HG03025 (cell line): ENCODE measurements around the gene SUGP2.
"Not testable (repeated sequence)": the region's sequence is repeated elsewhere in the genome, so short reads cannot be mapped to it uniquely, and the experiment has no call there.

Source experiments
- ATAC-seq: cut with Tn5 transposase; IDR thresholded peaks from one replicate; pipeline ENCODE4 v1.9.1; 2021; ENCODE audit warnings: mild to moderate bottlenecking, moderate library complexity; ENCODE audit not compliant: unreplicated experiment, low FRiP score

Gene SUGP2

GRCh38 chr19:18961767-18962620 is 71.3 kb downstream of the SUGP2 start:
- no peak for ATAC-seq

DNA sequence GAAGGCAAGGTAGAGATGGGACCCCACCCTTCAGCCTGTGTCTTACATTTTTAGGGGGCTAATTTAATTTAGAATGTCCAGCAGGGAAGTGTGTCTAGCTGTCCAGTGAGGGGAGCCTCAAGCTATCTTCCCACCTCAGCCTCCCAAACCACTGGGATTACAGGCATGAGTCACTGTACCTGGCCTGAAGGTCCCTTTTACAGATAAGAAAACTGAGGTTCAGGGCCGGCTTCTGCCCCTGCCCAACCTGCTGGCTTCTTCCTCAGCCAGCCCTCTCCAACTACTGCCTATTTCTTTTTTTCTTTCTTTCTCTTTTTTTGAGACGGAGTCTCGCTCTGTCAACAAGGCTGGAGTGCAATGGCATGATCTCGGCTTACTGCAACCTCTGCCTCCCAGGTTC is 72.9 kb downstream of the SUGP2 start:
- no peak for ATAC-seq

GRCh38 chr19:18955042-18955441 is 78.3 kb downstream of the SUGP2 start:
- ATAC-seq: no peak

GRCh38 chr19:18954094-18954493 is 79.2 kb downstream of the SUGP2 start:
- no peak for ATAC-seq

- not testable (repeated sequence) for ATAC-seq
Measured at GRCh38 chr19:18952364-18953003, 80.8 kb downstream of the SUGP2 start.

- ATAC-seq: no peak
Measured at GRCh38 chr19:18951721-18952281, 81.5 kb downstream of the SUGP2 start.

DNA sequence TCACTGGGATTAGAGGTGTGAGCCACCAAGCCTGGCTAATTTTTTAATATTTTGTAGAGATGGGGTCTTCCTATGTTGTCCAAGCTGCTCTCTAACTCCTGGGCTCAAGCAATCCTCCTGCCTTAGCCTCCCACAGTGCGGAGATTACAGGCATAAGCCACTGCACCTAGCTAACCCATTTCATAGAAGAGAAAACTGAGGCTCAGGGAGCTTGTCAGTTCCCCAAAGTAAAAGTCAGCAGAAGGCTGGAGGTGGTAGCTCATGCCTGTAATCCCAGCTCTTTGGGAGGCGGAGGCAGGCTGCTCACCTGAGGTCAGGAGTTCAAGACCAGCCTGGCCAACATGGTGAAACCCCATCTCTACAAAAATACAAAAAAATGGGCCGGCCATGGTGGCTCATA is 83.5 kb downstream of the SUGP2 start:
- no peak for ATAC-seq

GRCh38 chr19:18948976-18949356 is 84.4 kb downstream of the SUGP2 start:
- ATAC-seq: no peak

DNA sequence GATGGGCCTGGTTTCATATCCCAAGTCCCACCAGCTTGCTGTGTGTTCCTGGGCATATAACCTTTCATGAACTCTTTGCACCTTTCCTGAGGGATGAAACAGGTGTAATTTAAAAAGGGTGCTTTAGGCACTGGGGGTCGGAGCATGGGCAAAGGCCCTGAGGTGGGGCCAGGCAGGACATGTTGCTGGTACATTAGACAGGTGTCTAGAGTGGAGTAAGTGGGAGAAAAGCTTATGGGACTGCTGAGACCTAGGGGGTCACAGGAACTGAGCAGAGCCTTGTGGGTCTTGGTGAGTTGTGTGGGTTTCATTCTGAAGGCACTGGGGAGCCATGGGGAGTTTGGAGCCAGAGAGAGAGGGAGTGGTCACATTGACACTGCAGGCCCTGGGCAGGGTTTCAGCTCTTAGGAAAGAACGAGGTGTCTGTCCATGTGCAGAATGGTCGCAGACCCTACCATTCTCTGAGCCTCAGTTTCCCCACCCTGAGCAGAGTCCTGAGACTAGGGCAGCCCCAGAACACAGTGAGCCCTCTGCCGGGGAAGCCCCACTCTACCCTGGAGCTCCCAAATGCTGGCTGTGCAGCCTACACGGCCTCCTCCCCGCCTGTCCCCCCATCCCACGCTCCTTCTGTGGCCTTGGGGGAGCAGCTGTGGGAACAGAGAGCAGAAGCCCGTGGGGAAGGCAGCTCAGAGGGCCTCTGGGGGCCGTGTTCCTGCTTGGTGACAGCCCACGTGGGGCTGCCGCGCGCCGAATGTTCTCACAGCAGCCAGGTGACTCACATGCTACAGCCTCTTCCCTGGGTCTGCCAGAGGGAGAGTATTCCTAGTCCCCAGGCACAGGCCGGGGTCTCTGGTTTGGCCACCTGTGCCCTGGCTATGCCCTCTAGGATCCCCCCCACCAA is 85.0 kb downstream of the SUGP2 start:
- no peak for ATAC-seq

- ATAC-seq: no peak
Measured at GRCh38 chr19:18946918-18947317, 86.4 kb downstream of the SUGP2 start.

DNA sequence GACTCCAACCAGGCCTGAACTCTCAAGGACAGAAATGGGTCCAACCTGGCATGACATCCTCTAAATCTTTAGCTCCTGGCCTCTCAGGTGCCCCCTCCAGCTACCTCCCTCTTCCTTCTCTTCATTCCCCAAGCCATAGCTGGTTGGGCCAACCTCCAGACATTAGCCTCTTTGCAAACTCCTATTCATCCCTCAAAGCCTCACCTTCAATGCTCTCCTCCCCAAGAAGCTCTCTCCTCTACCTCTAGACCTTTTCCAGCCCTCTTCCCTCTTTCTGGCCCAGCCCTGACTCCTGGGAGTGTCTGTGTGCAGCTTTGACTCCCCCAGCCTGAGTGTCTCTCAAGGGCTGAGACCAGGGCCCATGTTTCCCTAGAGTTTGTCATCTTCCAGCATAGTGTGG is 87.0 kb downstream of the SUGP2 start:
- ATAC-seq: no peak

DNA sequence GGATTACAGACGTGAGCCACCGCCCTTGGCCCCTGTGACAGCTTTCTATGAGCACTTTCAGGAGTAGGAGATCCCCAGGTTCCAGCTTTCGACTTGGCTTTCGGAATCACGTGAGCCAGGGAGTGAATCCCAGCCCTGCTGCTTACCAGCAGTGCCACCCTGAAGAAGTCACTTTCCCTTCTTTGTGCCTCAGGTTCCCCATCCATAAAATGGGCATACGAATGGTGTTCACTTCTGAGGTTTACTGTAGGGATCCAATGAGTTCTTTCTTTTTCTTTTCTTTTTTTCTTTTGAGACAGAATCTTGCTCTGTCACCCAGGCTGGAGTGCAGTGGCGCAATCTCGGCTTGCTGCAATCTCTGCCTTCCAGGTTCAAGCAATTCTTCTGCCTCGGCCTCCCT is 88.0 kb downstream of the SUGP2 start:
- ATAC-seq: no peak

- no peak for ATAC-seq
Measured at GRCh38 chr19:18943465-18943864, 89.9 kb downstream of the SUGP2 start.

- ATAC-seq: no peak
Measured at GRCh38 chr19:18942692-18943091, 90.6 kb downstream of the SUGP2 start.

- no peak for ATAC-seq
Measured at GRCh38 chr19:18941628-18942354, 91.5 kb downstream of the SUGP2 start.
